ENCODE data around the gene ABLIM1.
A peak's percentile ranks its signal among the peaks of the same experiment; 100 is the strongest.

The ABLIM1 gene

DNA sequence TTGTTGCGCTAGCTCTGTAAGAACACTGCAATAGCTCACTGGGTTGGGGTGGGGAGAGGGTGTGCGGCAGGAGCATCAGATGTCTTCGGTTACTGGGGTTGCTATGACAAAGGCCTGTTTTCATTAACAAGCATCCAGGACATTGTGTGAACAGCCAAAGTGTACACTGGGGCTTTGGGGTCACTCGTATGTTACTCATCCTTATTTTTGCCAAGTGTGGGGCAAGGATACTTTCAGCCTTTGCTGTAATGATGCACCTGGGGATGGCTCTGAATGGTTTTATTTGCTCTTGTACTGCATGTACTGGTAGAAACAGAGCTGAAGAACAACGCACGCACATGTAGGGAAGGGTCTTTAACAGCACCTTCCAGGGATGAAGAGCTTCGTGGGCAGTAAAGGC, 180.8 kb downstream of the ABLIM1 start:
- peak; percentile 22 for DNase-seq (ENCODE audit: low read depth)
- TF ChIP-seq, protein P1, sequence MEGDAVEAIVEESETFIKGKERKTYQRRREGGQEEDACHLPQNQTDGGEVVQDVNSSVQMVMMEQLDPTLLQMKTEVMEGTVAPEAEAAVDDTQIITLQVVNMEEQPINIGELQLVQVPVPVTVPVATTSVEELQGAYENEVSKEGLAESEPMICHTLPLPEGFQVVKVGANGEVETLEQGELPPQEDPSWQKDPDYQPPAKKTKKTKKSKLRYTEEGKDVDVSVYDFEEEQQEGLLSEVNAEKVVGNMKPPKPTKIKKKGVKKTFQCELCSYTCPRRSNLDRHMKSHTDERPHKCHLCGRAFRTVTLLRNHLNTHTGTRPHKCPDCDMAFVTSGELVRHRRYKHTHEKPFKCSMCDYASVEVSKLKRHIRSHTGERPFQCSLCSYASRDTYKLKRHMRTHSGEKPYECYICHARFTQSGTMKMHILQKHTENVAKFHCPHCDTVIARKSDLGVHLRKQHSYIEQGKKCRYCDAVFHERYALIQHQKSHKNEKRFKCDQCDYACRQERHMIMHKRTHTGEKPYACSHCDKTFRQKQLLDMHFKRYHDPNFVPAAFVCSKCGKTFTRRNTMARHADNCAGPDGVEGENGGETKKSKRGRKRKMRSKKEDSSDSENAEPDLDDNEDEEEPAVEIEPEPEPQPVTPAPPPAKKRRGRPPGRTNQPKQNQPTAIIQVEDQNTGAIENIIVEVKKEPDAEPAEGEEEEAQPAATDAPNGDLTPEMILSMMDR (conservative IDR thresholded peaks at IDR 0.05; ENCODE audit: low read length), result no peak
- no peak overlapping the region for H3K4me3 ChIP-seq (ENCODE audit: low read length)

DNA sequence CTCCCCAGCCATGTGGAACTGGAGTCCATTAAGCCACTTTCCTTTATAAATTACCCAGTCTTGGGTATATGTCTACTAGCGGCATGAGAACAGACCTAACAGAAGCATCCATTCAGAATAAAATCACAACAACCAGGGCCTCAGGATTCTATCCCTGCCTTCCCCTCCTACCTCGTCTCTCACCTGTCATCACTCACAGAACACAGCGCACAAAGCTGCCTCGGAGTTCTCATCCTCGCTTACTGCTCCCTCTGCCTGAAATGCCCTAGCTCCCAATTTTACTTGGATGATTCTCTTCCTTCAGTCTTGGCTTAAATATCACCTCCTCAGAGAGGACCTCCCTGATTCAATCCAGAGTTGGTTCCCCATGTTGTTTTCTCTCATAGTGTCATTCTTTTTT, 183.1 kb downstream of the ABLIM1 start:
- no peak for DNase-seq (ENCODE audit: low read depth)
- TF ChIP-seq, protein P1 (conservative IDR thresholded peaks at IDR 0.05; ENCODE audit: low read length), result no peak
- no peak overlapping the region for H3K4me3 ChIP-seq (ENCODE audit: low read length)

DNA sequence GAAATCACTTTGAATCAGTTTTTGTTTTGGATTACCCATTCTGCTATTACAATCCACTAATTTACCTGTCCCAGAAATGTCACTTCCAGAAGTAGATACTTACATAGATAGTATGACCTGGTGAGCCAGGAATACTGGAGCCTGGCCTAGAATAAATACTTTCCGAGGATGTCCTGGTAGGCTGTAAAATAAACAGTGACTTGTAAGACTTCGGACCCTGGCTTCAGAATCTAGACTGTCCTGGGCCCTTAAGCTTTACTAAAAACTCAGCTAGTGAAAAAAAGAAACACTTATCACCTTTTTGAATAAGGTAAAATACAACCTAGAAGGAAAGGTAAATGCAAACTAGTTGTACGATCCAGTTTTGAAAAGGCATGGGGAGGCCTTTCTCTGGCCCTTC, 184.3 kb downstream of the ABLIM1 start:
- TF ChIP-seq, protein P1 (conservative IDR thresholded peaks at IDR 0.05; ENCODE audit: low read length), result no peak
- H3K4me3 ChIP-seq (ENCODE audit: low read length), result no peak overlapping the region
- no peak for DNase-seq (ENCODE audit: low read depth)

DNA sequence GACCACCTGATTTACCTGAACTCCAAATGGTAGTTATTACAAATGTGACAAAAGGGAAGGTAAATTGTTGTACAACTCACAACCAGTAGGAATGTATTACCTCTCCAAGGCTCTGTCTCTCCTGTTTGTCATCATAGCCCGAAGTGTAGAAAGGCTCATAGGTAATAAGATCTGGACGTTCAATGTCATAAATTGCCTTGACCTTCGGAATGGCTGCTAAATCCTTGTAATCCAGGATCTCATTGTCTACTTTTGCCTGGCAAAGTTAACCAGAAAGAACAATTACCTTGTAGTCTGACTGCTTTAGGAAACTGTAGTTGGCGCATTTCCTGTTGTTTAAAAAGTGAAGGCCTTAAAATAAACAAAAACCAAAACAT, 185.2 kb downstream of the ABLIM1 start:
- no peak for DNase-seq (ENCODE audit: low read depth)
- H3K4me3 ChIP-seq (ENCODE audit: low read length), result no peak overlapping the region
- TF ChIP-seq, protein P1 (conservative IDR thresholded peaks at IDR 0.05; ENCODE audit: low read length), result no peak

DNA sequence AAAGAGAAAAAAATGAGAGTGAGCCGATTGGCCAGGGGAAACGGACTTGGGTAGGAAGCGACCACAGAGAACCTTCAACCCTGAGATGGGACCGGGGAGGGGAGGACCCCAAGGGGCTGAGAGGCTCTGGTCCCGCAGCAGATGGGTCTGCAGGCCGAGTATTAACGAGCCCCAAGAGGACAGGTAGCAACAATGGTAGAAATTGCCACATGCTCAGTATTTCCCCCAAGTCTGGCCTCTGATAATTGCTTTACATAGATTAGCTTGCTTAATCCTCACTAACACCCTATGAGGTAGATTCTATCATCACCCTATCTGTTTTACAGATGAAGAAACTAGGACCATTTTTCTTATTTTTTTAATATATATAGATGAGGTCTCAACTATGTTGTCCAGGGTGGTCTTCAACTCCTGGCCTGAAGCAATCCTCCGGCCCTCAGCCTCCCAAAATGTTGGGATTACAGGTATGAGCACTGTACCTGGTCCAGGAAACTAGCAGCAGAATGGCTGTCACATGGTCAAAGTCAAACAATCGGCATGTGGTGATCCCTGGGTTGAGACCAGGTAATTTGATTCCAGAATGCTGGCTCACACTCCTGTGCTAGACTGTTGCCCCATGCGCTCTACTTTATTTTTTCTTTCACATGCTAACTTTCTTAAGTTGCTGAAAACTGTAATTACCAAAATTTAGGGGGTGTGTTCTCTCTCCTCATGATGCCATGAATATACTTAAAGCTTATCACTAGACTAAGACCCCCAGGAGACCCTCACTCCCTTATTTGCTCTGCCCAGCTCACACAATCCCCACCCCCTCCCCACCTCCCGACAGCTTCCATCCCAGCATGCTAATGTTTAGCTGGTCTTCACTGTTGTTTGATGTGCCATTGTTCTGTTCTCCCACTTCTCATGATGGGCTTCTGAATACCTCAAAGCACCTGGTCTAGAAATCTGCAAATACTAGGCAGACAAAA, 185.9 kb downstream of the ABLIM1 start:
- DNase-seq (ENCODE audit: low read depth), result no peak
- H3K4me3 ChIP-seq (ENCODE audit: low read length), result no peak overlapping the region
- TF ChIP-seq, protein P1 (conservative IDR thresholded peaks at IDR 0.05; ENCODE audit: low read length), result no peak

DNA sequence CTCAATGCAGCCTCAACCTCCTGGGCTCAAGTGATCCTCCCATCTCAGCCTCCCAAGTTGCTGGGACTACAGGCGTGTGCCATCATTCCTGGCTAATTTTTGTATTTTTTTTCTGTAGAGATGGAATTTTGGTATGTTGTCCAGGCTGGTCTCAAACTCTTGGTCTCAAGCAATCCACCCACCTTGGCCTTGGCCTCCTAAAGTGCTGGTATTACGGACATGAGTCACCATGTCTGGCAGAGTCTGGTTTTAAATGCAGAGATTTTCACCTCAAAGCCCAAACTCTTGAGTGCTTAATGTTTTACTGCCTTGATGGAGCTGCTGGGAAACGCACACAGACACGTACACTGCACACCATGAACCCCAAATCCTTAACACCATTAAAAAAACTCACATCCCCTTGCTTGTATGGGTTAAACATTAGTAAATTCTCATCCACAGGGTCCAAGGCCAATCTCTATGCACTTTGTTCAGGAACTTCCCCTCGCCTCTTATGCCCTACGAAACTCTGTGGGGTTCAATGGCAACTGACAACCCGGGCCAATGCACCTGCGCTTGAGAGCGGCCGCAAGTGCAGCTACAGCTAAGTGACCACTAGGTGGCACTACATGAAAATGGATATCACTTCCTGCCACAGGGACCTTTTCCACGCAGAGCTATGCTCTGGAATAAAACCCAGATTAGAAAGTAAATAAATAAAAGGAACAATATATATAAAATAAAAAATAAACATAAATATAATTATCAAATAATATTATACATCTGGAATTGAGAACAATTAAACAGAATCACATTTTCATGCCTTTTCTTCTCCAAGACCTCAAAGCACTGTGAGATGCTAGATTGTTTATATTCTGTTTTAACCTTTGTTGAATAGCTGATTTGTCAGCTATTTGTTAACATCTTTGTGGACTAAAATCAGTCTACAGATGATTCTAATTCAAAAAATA, 186.8 kb downstream of the ABLIM1 start:
- peak; percentile 69 for DNase-seq (ENCODE audit: low read depth)
- H3K4me3 ChIP-seq (ENCODE audit: low read length), result no peak overlapping the region
- TF ChIP-seq, protein P1 (conservative IDR thresholded peaks at IDR 0.05; ENCODE audit: low read length), result peak; percentile 85

Data from AG10803 (cell line).